CD8-positive, alpha-beta memory T cell (primary cell): Measurements from ENCODE around the gene INPP5K. TPM values are rescaled to one million over a fixed set of nuclear protein-coding genes. Genes with fewer than 3 reads are reported as not detected.

Experiments
- CTCF ChIA-PET: fragments of 350-600 bp; sonication (Branson Sonifier 250); formaldehyde crosslinking; loops from one replicate; lab custom pipeline; 2021; ENCODE audit warnings: antibody characterized with exemption; lab: Charles Lee
- POLR2A ChIA-PET: fragments of 350-600 bp; sonication (Branson Sonifier 250); formaldehyde crosslinking; loops from one replicate; lab custom pipeline; 2021; ENCODE audit warnings: antibody characterized with exemption; lab: Charles Lee
- DNase-seq, 5 donors: peaks; one replicate each; pipeline versions ENCODE4 v3.0.0 to v3.0.0-alpha.2; 2020 to 2022; ENCODE audit warnings: mixed read lengths in 1 of 5
- H3K27ac ChIP-seq: one replicate; pipeline ENCODE4 v1.7.0; 2013; ENCODE audit warnings: low read depth, mild to moderate bottlenecking, low read length, moderate library complexity
- H3K27me3 ChIP-seq: 2 replicates; pipeline ENCODE4 v1.7.0; 2013; ENCODE audit warnings: low read length, mild to moderate bottlenecking; ENCODE audit not compliant: insufficient read depth, poor library complexity, severe bottlenecking
- H3K36me3 ChIP-seq: 2 replicates; pipeline ENCODE4 v1.7.0; 2013; ENCODE audit warnings: mild to moderate bottlenecking, low read length, moderate library complexity; ENCODE audit not compliant: insufficient read depth
- H3K4me1 ChIP-seq: 2 replicates; pipeline ENCODE4 v1.7.0; 2013; ENCODE audit warnings: mild to moderate bottlenecking, low read length, moderate library complexity; ENCODE audit not compliant: insufficient read depth
- H3K4me3 ChIP-seq: 2 replicates; pipeline ENCODE4 v1.7.0; 2013; ENCODE audit warnings: mild to moderate bottlenecking, low read length
- H3K9me3 ChIP-seq: 2 replicates; pipeline ENCODE4 v1.7.0; 2013; ENCODE audit warnings: mild to moderate bottlenecking, low read length
- H3K27ac Mint-ChIP-seq, 8 donors: one replicate each; pipeline ENCODE4 v1.8.0; 2020 to 2021; ENCODE audit warnings: mixed read lengths in 8 of 8, mild to moderate bottlenecking in 6 of 8, inconsistent platforms in 3 of 8, moderate library complexity in 3 of 8
- H3K27me3 Mint-ChIP-seq, 2 donors: one replicate each; pipeline ENCODE4 v1.8.0; 2020 to 2021; ENCODE audit warnings: mixed read lengths in 2 of 2, mild to moderate bottlenecking in 1 of 2, moderate library complexity in 1 of 2
- H3K36me3 Mint-ChIP-seq, 3 donors: one replicate each; pipeline ENCODE4 v1.8.0; 2020 to 2021; ENCODE audit warnings: mixed read lengths in 3 of 3, inconsistent platforms in 1 of 3, mild to moderate bottlenecking in 1 of 3
- H3K4me1 Mint-ChIP-seq, 3 donors: one replicate each; pipeline ENCODE4 v1.8.0; 2020 to 2021; ENCODE audit warnings: mixed read lengths in 3 of 3, inconsistent platforms in 1 of 3, mild to moderate bottlenecking in 1 of 3
- H3K4me3 Mint-ChIP-seq, 7 donors: one replicate each; pipeline ENCODE4 v1.8.0; 2020 to 2021; ENCODE audit warnings: mixed read lengths in 7 of 7, mild to moderate bottlenecking in 6 of 7, moderate library complexity in 4 of 7, inconsistent platforms in 2 of 7
- H3K9me3 Mint-ChIP-seq, 5 donors: one replicate each; pipeline ENCODE4 v1.8.0; 2020 to 2022; ENCODE audit warnings: mixed read lengths in 5 of 5, mild to moderate bottlenecking in 3 of 5, moderate library complexity in 2 of 5, inconsistent platforms in 1 of 5
- polyA plus RNA-seq: library from polyadenylated mRNA; unstranded; fragments of 300-500 nt; fragmentation: Illumina TruSeq; gene quantifications from one replicate; pipeline ENCODE4 v1.2.3, GENCODE V29; 2021
- total RNA-seq, 2 experiments: library from RNA; stranded (reverse); gene quantifications; one replicate each; pipeline ENCODE4 v1.2.3, GENCODE V29; 2021

The INPP5K gene
- total and polyA plus RNA-seq, 3 experiments from 2014 or later: 29.5 to 80.2 (median 31.9) TPM

DNA sequence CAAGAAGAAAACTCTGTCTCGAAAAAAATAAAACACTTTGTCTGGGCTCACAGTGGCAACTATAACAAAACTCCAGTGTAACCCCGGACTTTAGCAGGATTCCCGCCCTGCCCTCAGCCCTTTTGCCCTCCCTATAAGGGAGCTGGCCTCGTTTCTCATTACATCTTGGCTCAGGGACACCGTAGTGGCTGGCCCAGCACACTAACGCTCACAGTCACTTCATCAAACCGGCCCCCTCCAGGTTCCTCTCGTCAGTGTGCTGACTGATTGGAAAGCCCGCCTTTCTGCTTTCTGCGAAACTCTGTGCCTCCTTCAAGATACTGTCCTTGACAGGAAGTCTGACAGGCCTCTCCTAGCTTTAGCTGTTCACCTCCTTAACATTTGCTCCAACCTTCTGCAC, 12.7 kb downstream of the INPP5K start:
- Histone ChIP-seq H3K36me3 (peaks cover 10% of the 10 kb centered on the region), H3K4me1 (no peaks in the 10 kb centered on the region), H3K4me3 (no peak overlapping the region), H3K9me3 (no peaks in the 10 kb centered on the region), H3K27me3 (no peaks in the 10 kb centered on the region), H3K27ac (no peak overlapping the region)
- Mint-ChIP-seq H3K4me1 (no peaks in the 10 kb centered on the region), H3K4me3 (no peak overlapping the region), H3K27ac (no peak overlapping the region), H3K27me3 (no peaks in the 10 kb centered on the region), H3K36me3 (peaks cover 0 to 64% (median 4%) of the 10 kb centered on the region in 3 donors), H3K9me3 (no peaks in the 10 kb centered on the region)
- CTCF ChIA-PET: interaction anchor here (1.3 to 2.3 kb wide), 2 partner anchors 12 to 138 kb away, joined by 4 to 8 read pairs; partner anchors contain the start of gene INPP5K
- DNase-seq: no peak
- POLR2A ChIA-PET: no interaction called here

DNA sequence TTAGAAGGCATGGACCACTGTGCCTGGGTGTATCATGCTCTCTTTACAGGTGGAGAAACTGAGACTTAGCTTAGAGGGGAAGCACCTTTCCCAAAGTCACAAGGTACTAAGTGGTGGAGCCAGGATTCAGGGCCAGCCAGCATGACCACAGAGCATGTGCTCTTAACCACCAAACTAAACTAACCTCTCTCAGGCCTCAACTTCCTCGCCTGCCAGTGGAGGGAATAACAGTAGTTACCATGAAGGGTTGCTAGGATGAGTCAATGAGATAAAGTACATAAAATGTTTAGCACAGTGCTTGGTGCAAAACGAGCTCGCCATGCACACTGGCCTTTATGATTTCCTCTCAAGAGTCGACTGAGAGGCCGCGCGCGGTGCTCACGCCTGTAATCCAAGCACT, 17.5 kb downstream of the INPP5K start:
- no peaks in the 10 kb centered on the region for H3K9me3 Mint-ChIP-seq
- H3K27me3 Mint-ChIP-seq: no peaks in the 10 kb centered on the region
- H3K27ac Mint-ChIP-seq: peak overlapping the region in 2 of 8 donors; percentile 19 to 89
- peaks cover 14% of the 10 kb centered on the region for H3K36me3 ChIP-seq
- H3K4me3 Mint-ChIP-seq: no peak overlapping the region
- no peaks in the 10 kb centered on the region for H3K27me3 ChIP-seq
- no peaks in the 10 kb centered on the region for H3K4me1 ChIP-seq
- H3K9me3 ChIP-seq: no peaks in the 10 kb centered on the region
- no peaks in the 10 kb centered on the region for H3K4me1 Mint-ChIP-seq
- CTCF ChIA-PET: no interaction called here
- H3K4me3 ChIP-seq: no peak overlapping the region
- no peak overlapping the region for H3K27ac ChIP-seq
- peaks cover 0 to 55% (median 4%) of the 10 kb centered on the region in 3 donors for H3K36me3 Mint-ChIP-seq
- DNase-seq: no peak
- POLR2A ChIA-PET: no interaction called here

DNA sequence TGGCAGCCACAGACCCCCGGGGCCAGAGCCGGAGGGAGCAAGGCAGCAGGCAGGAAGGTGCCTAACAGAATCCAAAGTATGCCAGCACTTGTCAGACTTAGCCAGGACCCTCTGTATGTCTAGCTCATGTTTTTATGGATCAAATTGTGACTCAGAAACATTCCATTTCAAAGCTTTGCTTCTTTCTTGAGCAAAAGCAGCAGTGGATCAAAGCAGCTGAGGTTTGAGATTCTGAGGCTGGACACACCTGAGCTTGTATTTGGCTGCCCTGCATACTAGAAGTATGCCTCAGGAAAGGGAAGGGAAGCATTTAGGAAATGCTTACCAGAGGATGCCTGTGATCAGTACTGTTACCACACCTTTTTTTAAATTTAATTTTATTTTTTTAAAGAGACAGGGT, 18.2 kb downstream of the INPP5K start:
- Histone ChIP-seq H3K9me3 (no peaks in the 10 kb centered on the region), H3K36me3 (peaks cover 14% of the 10 kb centered on the region), H3K27me3 (no peaks in the 10 kb centered on the region), H3K27ac (no peak overlapping the region), H3K4me1 (no peaks in the 10 kb centered on the region), H3K4me3 (no peak overlapping the region)
- CTCF ChIA-PET: no interaction called here
- no peak for DNase-seq
- peak overlapping the region in 1 of 8 donors; percentile 87 for H3K27ac Mint-ChIP-seq
- H3K4me3 Mint-ChIP-seq: no peak overlapping the region
- no peaks in the 10 kb centered on the region for H3K9me3 Mint-ChIP-seq
- no peaks in the 10 kb centered on the region for H3K27me3 Mint-ChIP-seq
- peaks cover 0 to 52% (median 4%) of the 10 kb centered on the region in 3 donors for H3K36me3 Mint-ChIP-seq
- POLR2A ChIA-PET: no interaction called here
- peaks cover 0 to 3% (median 0%) of the 10 kb centered on the region in 3 donors for H3K4me1 Mint-ChIP-seq

DNA sequence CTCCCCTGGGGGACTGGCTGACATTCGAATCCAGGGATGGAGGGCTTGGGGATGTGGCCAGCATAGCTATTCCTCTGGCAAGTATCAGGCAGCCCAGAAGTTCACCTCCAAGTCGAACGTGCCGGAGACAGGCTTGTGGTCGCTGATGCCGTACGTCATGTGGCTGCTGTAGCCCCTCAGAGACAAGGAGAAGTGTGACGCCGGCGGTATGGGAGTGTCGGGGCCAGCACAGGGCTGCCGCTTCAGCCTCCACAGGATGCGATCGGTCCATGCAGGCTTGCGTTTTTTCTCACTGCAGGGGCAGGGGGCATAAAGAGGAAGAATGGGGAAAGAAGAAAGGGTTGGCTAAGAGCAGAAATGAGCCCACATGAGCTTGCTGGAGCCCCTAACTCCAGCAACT, 18.6 kb downstream of the INPP5K start:
- POLR2A ChIA-PET: no interaction called here
- Mint-ChIP-seq H3K9me3 (no peaks in the 10 kb centered on the region), H3K27ac (peak overlapping the region in 1 of 8 donors; percentile 87), H3K4me1 (peaks cover 0 to 7% (median 0%) of the 10 kb centered on the region in 3 donors), H3K27me3 (no peaks in the 10 kb centered on the region), H3K4me3 (no peak overlapping the region), H3K36me3 (peaks cover 0 to 52% (median 4%) of the 10 kb centered on the region in 3 donors)
- peaks cover 14% of the 10 kb centered on the region for H3K36me3 ChIP-seq
- no peaks in the 10 kb centered on the region for H3K9me3 ChIP-seq
- no peaks in the 10 kb centered on the region for H3K27me3 ChIP-seq
- no peak overlapping the region for H3K4me3 ChIP-seq
- peaks cover 3% of the 10 kb centered on the region for H3K4me1 ChIP-seq
- DNase-seq: no peak
- CTCF ChIA-PET: no interaction called here
- H3K27ac ChIP-seq: no peak overlapping the region

DNA sequence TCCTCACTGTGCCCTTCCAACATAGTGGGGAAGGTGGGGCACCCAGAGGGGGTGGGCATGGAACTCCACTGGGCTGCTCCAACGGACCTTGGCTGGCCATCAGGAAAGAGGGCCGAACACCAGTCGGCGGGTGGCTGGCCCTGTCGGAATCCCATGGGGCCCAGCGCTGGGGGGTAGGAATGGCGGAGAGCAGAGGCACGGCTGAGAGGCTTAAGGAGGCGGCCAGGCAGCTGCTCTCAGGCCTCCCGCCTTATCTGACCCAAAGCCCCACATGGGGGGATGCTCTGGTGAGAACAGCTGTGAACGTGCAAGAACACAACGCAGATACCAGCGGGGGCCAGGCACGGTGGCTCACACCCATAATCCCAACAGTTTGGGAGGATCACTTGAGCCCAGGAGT, 19.5 kb downstream of the INPP5K start:
- CTCF ChIA-PET: no interaction called here
- Mint-ChIP-seq H3K9me3 (no peaks in the 10 kb centered on the region), H3K27ac (peak overlapping the region in 1 of 8 donors; percentile 42), H3K4me1 (peaks cover 2 to 14% (median 3%) of the 10 kb centered on the region in 3 donors), H3K4me3 (no peak overlapping the region), H3K36me3 (peaks cover 0 to 49% (median 4%) of the 10 kb centered on the region in 3 donors), H3K27me3 (no peaks in the 10 kb centered on the region)
- no peak for DNase-seq
- Histone ChIP-seq H3K36me3 (peaks cover 14% of the 10 kb centered on the region), H3K9me3 (no peaks in the 10 kb centered on the region), H3K4me1 (peaks cover 13% of the 10 kb centered on the region), H3K27me3 (no peaks in the 10 kb centered on the region), H3K27ac (no peak overlapping the region), H3K4me3 (no peak overlapping the region)
- POLR2A ChIA-PET: no interaction called here

DNA sequence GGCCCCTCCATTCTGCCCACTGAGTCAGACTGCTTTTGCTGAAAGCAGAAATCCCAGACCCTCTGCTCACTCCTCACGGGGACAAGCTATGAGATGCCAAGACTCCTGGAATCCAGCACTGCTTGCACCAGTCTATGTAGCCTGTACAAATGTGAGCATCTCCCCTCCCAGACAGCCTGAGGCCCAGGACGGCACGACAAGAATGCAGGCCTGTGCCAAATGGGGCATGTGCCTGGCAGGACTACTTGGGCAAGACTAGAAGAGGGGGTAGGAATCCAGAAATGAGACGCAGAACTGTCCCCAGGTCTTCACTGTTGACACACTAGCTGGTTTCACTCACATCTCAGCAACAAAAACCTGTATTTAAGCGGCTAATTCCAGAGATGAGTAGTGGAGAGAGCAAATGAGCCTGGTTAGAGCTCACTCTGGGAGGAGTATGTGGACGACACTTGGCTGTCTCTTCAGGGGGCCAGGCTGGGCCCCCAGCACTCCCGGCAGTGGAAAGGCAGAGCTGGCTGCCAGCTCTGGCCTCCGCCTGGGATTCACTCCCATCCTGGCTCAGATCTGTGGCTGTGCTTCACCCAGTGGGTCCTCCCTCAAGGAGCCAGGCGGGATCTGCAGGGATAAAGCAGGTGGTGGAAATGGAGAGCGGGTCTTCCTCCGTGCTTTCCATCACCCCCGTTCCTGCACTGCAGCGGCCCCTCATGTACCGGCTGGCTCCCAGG, 21.0 kb downstream of the INPP5K start:
- H3K27me3 Mint-ChIP-seq: no peaks in the 10 kb centered on the region
- Histone ChIP-seq H3K9me3 (no peaks in the 10 kb centered on the region), H3K36me3 (peaks cover 14% of the 10 kb centered on the region), H3K27me3 (no peaks in the 10 kb centered on the region), H3K4me3 (no peak overlapping the region), H3K27ac (no peak overlapping the region), H3K4me1 (peaks cover 18% of the 10 kb centered on the region)
- DNase-seq: no peak
- H3K4me3 Mint-ChIP-seq: peak overlapping the region in 2 of 7 donors; percentile 40 to 48
- H3K27ac Mint-ChIP-seq: no peak overlapping the region
- peaks cover 0 to 45% (median 4%) of the 10 kb centered on the region in 3 donors for H3K36me3 Mint-ChIP-seq
- ChIA-PET CTCF (interaction anchor here (1.4 kb wide), 1 partner anchor 20 kb away, joined by 3 read pairs; no protein-coding TSS in a partner anchor), POLR2A (no interaction called here)
- peaks cover 6 to 21% (median 8%) of the 10 kb centered on the region in 3 donors for H3K4me1 Mint-ChIP-seq
- no peaks in the 10 kb centered on the region for H3K9me3 Mint-ChIP-seq

DNA sequence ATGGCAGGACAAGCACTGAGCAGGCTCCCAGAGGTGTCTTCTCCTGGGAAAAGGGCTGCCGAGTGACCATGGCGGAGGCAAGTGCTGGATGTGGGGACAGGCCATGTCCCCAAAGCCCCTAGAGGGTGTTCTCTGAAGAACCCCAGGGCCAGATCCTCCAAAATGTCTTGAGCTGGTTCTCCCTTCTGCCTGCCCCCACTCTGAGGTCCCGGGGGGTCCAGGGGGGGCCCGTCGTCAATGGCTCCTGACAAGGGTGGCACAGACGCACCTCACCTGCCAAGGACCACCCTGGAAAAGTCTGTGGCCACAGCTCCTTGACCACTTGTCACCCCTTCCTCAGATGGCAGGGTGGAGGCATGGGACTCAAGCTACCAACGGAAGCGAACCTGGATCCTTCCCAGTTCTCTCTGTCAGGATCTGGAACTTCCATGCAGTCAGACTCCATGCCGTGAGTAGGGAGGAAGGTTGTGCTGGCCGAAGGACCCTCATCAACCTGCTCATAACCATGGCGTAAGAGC, 21.6 kb downstream of the INPP5K start:
- peaks cover 8 to 23% (median 11%) of the 10 kb centered on the region in 3 donors for H3K4me1 Mint-ChIP-seq
- Histone ChIP-seq H3K27ac (no peak overlapping the region), H3K4me1 (peaks cover 21% of the 10 kb centered on the region), H3K9me3 (no peaks in the 10 kb centered on the region), H3K27me3 (no peaks in the 10 kb centered on the region), H3K4me3 (no peak overlapping the region), H3K36me3 (peaks cover 14% of the 10 kb centered on the region)
- H3K4me3 Mint-ChIP-seq: peak overlapping the region in 2 of 7 donors; percentile 40 to 83
- H3K9me3 Mint-ChIP-seq: no peaks in the 10 kb centered on the region
- H3K27me3 Mint-ChIP-seq: no peaks in the 10 kb centered on the region
- POLR2A ChIA-PET: interaction anchor here (1.7 kb wide), 1 partner anchor 11 kb away, joined by 4 read pairs; no protein-coding TSS in a partner anchor
- H3K36me3 Mint-ChIP-seq: peaks cover 0 to 42% (median 4%) of the 10 kb centered on the region in 3 donors
- DNase-seq: no peak
- peak overlapping the region in 1 of 8 donors; percentile 58 for H3K27ac Mint-ChIP-seq
- CTCF ChIA-PET: interaction anchor here (1.4 kb wide), 1 partner anchor 20 kb away, joined by 3 read pairs; no protein-coding TSS in a partner anchor

DNA sequence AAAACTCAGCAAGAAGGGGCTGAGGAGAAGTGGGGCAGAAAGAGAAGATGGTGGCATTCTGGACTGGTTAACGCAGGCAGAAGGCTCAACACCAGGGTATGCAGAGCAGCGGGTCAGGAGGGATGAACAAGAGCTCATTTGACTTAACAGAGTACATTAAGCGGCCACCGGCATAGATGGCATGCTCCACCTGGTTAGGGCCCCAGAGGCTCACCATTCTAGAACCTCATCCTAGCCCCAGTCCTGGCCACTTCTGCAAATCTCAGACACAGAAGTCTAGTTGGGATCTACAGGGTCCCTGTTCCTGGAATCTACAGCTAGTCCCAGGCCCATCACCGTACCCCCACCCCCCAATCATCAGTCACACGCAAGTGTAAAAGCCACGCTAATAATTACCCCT, 22.2 kb downstream of the INPP5K start:
- no peak for DNase-seq
- H3K9me3 Mint-ChIP-seq: no peaks in the 10 kb centered on the region
- Histone ChIP-seq H3K36me3 (peaks cover 14% of the 10 kb centered on the region), H3K4me3 (no peak overlapping the region), H3K27ac (no peak overlapping the region), H3K27me3 (no peaks in the 10 kb centered on the region), H3K9me3 (no peaks in the 10 kb centered on the region), H3K4me1 (peaks cover 21% of the 10 kb centered on the region)
- ChIA-PET POLR2A (interaction anchor here (1.7 kb wide), 1 partner anchor 11 kb away, joined by 4 read pairs; no protein-coding TSS in a partner anchor), CTCF (interaction anchor here (1.4 kb wide), 1 partner anchor 21 kb away, joined by 3 read pairs; no protein-coding TSS in a partner anchor)
- H3K4me3 Mint-ChIP-seq: peak overlapping the region in 3 of 7 donors; percentile 14 to 83 (median 24)
- H3K27me3 Mint-ChIP-seq: no peaks in the 10 kb centered on the region
- peaks cover 0 to 38% (median 4%) of the 10 kb centered on the region in 3 donors for H3K36me3 Mint-ChIP-seq
- peaks cover 8 to 24% (median 11%) of the 10 kb centered on the region in 3 donors for H3K4me1 Mint-ChIP-seq
- peak overlapping the region in 3 of 8 donors; percentile 52 to 61 (median 58) for H3K27ac Mint-ChIP-seq
